Erythroblast (primary cell): ENCODE data around the gene FAM20B.

Source experiments
- GATA1 ChIP-seq: IDR thresholded peaks from 2 replicates; pipeline ENCODE4 v1.6.1; 2011; ENCODE audit warnings: low read depth, mild to moderate bottlenecking, control low read depth, low read length, moderate library complexity
- POLR2A ChIP-seq: IDR thresholded peaks from 2 replicates; pipeline ENCODE4 v1.6.1; 2011; ENCODE audit warnings: mild to moderate bottlenecking, low read length

GRCh38 chr1:179023946-179024650 is 1.6 kb upstream of the FAM20B start:
- TF ChIP-seq POLR2A (no peak), GATA1 (no peak)
